Measurements from ENCODE around the gene HOXD1. TPM values are rescaled to one million over a fixed set of nuclear protein-coding genes. Genes with fewer than 3 reads are reported as not detected.

Gene HOXD1
- total RNA-seq, 2 donors from 2014 or later = 4.0 to 8.3 TPM

- Histone ChIP-seq H3K9me3 (no peaks in the 10 kb centered on the region), H3K36me3 (no peaks in the 10 kb centered on the region), H3K27ac (peak overlapping the region; percentile 84), H3K27me3 (peaks cover 13% of the 10 kb centered on the region), H3K9ac (ENCODE audit: low read depth in 2 of 2, low read length in 2 of 2) (peak overlapping the region; percentile 74 to 91), H3K4me1 (peaks cover 5% of the 10 kb centered on the region), H3K4me3 (peak overlapping the region; percentile 76)
- intact Hi-C loops (cut with DNase I) = no loop called here
- TF ChIP-seq, protein P1, sequence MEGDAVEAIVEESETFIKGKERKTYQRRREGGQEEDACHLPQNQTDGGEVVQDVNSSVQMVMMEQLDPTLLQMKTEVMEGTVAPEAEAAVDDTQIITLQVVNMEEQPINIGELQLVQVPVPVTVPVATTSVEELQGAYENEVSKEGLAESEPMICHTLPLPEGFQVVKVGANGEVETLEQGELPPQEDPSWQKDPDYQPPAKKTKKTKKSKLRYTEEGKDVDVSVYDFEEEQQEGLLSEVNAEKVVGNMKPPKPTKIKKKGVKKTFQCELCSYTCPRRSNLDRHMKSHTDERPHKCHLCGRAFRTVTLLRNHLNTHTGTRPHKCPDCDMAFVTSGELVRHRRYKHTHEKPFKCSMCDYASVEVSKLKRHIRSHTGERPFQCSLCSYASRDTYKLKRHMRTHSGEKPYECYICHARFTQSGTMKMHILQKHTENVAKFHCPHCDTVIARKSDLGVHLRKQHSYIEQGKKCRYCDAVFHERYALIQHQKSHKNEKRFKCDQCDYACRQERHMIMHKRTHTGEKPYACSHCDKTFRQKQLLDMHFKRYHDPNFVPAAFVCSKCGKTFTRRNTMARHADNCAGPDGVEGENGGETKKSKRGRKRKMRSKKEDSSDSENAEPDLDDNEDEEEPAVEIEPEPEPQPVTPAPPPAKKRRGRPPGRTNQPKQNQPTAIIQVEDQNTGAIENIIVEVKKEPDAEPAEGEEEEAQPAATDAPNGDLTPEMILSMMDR (IDR thresholded peaks at IDR 0.05) = no peak
- DNase-seq = peak; percentile 60
These were observed 1.1 kb upstream of the HOXD1 start for GRCh38 chr2:176187200-176187898.

DNA sequence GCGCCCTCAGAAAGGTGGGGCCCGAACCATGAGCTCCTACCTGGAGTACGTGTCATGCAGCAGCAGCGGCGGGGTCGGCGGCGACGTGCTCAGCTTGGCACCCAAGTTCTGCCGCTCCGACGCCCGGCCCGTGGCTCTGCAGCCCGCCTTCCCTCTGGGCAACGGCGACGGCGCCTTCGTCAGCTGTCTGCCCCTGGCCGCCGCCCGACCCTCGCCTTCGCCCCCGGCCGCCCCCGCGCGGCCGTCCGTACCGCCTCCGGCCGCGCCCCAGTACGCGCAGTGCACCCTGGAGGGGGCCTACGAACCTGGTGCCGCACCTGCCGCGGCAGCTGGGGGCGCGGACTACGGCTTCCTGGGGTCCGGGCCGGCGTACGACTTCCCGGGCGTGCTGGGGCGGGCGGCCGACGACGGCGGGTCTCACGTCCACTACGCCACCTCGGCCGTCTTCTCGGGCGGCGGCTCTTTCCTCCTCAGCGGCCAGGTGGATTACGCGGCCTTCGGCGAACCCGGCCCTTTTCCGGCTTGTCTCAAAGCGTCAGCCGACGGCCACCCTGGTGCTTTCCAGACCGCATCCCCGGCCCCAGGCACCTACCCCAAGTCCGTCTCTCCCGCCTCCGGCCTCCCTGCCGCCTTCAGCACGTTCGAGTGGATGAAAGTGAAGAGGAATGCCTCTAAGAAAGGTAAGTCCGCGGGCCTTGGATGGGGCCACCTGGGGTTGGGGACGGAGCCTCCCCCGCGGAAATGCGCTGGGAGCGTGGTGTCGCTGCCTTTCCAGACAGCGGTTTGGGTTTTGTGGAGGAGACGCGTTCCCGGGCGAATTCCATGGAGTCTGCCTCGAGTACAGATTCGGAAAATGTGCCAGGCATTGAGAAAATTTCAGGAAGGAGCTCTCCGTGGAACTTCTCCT lies 559 bp downstream of the HOXD1 start:
- Histone ChIP-seq H3K4me3 (peak overlapping the region; percentile 76), H3K27me3 (peaks cover 13% of the 10 kb centered on the region), H3K36me3 (no peaks in the 10 kb centered on the region), H3K9ac (ENCODE audit: low read depth in 2 of 2, low read length in 2 of 2) (peak overlapping the region; percentile 51 to 91), H3K27ac (peak overlapping the region; percentile 84), H3K4me1 (peaks cover 5% of the 10 kb centered on the region), H3K9me3 (no peaks in the 10 kb centered on the region)
- TF ChIP-seq, protein P1 (IDR thresholded peaks at IDR 0.05) = no peak
- intact Hi-C loops (cut with DNase I) = no loop called here
- no peak for DNase-seq

DNA sequence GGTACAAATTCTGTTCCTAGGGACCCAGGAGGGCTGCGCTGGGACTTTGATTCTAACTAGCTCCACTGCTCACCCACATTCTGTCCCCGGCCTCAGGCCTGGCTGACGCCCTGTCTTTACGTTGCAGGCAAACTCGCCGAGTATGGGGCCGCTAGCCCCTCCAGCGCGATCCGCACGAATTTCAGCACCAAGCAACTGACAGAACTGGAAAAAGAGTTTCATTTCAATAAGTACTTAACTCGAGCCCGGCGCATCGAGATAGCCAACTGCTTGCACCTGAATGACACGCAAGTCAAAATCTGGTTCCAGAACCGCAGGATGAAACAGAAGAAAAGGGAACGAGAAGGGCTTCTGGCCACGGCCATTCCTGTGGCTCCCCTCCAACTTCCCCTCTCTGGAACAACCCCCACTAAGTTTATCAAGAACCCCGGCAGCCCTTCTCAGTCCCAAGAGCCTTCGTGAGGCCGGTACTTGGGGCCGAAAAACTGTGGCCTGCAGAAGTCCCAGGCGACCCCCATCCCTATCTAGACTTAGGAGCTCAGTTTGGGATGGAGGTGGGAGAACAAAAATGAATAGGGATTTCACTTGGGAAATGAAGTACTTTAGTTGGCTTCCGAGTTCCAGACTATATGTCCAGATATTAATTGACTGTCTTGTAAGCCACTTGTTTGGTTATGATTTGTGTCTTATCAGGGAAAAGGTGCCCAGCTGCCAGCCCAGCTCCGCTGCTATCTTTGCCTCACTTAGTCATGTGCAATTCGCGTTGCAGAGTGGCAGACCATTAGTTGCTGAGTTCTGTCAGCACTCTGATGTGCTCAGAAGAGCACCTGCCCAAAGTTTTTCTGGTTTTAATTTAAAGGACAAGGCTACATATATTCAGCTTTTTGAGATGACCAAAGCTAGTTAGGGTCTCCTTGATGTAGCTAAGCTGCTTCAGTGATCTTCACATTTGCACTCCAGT lies 1.5 kb downstream of the HOXD1 start:
- Histone ChIP-seq H3K27me3 (peaks cover 13% of the 10 kb centered on the region), H3K9me3 (no peaks in the 10 kb centered on the region), H3K4me1 (peaks cover 5% of the 10 kb centered on the region), H3K4me3 (peak overlapping the region; percentile 76), H3K9ac (ENCODE audit: low read depth in 2 of 2, low read length in 2 of 2) (peak overlapping the region in 1 of 2 donors; percentile 68), H3K27ac (no peak overlapping the region), H3K36me3 (no peaks in the 10 kb centered on the region)
- intact Hi-C loops (cut with DNase I) = no loop called here
- no peak for DNase-seq
- TF ChIP-seq, protein P1 (IDR thresholded peaks at IDR 0.05) = no peak

GRCh38 chr2:176192351-176192750 lies 3.9 kb downstream of the HOXD1 start:
- no peaks in the 10 kb centered on the region for H3K36me3 ChIP-seq
- no peaks in the 10 kb centered on the region for H3K4me1 ChIP-seq
- H3K27me3 ChIP-seq = peaks cover 13% of the 10 kb centered on the region
- no peak overlapping the region for H3K4me3 ChIP-seq
- intact Hi-C loops (cut with DNase I) = no loop called here
- no peak for DNase-seq
- no peaks in the 10 kb centered on the region for H3K9me3 ChIP-seq
- H3K27ac ChIP-seq = no peak overlapping the region
- TF ChIP-seq, protein P1 (IDR thresholded peaks at IDR 0.05) = no peak
- no peak overlapping the region for H3K9ac ChIP-seq (ENCODE audit: low read depth in 2 of 2, low read length in 2 of 2)

- H3K27me3 ChIP-seq = peaks cover 13% of the 10 kb centered on the region
- H3K4me3 ChIP-seq = no peak overlapping the region
These were observed 4.6 kb downstream of the HOXD1 start for GRCh38 chr2:176193048-176193447.

More at GRCh38 chr2:176193048-176193447, 4.6 kb downstream of the HOXD1 start:
- intact Hi-C loops (cut with DNase I) = no loop called here
- Histone ChIP-seq H3K27ac (no peak overlapping the region), H3K4me1 (no peaks in the 10 kb centered on the region), H3K9ac (ENCODE audit: low read depth in 2 of 2, low read length in 2 of 2) (no peak overlapping the region), H3K36me3 (no peaks in the 10 kb centered on the region), H3K9me3 (no peaks in the 10 kb centered on the region)
- no peak for DNase-seq
- TF ChIP-seq, protein P1 (IDR thresholded peaks at IDR 0.05) = no peak

Data from colonic mucosa (tissue), 4 donors.